OCI-M2 (cell line): Measurements from ENCODE around the gene SLC38A7.
"Not testable (repeated sequence)": the region's sequence is repeated elsewhere in the genome, so short reads cannot be mapped to it uniquely, and the experiment has no call there.

ENCODE experiments used
- DNase-seq: peaks from one replicate; lab custom pipeline; 2025; ENCODE audit not compliant: unreplicated experiment; lab: John Stamatoyannopoulos, UW

Gene SLC38A7, protein sequence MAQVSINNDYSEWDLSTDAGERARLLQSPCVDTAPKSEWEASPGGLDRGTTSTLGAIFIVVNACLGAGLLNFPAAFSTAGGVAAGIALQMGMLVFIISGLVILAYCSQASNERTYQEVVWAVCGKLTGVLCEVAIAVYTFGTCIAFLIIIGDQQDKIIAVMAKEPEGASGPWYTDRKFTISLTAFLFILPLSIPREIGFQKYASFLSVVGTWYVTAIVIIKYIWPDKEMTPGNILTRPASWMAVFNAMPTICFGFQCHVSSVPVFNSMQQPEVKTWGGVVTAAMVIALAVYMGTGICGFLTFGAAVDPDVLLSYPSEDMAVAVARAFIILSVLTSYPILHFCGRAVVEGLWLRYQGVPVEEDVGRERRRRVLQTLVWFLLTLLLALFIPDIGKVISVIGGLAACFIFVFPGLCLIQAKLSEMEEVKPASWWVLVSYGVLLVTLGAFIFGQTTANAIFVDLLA

GRCh38 chr16:58684354-58685083 lies at the start of gene SLC38A7:
SLC38A7 (minus strand) TSS chr16:58684770; CDS start chr16:58680126, 4,644 bp downstream.
- peak; percentile 32 for DNase-seq

DNA sequence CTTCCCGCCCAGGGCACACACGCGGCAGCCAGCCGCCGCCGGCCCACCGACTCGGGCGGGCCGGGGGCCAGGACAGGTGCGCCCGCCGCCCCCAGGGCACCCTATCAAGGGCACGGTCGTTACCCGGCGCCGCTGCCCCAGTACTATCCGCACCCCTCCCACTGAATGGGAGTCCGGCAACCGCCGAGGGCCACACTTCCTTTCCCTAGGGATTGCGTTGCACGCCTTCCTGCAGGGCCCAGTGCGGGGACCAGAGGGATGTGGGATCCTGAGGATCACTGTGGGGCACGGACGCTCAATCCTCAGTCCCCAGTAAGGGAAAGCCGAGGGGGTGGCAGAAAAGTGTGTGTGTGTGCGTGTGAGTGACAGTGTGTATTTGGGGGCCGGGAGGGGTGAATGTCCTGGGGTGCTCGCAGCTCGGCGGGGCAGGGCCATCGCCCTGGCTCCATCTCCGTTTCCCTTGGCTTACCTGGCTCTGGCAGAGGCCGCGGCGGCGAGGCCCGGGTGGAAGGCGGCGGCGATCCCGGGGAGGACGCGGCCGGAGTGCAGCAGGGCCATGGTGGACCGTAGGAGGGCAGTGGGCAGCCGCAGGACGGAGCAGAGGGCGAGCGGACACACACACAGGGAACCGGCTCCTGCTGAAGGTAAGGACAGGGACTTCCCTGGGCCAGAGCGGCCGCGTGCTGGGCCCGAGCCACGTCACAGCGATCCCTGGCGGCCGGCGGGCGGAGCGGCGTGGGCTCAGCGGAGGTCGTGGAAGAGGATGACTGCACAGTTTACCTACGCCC lies 49.3 kb upstream of the SLC38A7 start, which contains the start of gene GOT2:
Gene GOT2, minus strand, starts transcription at position 646 of the 788 bp plus-strand sequence. Its CDS starts 88 bp downstream, at position 558.
- peak; percentile 18 for DNase-seq

DNA sequence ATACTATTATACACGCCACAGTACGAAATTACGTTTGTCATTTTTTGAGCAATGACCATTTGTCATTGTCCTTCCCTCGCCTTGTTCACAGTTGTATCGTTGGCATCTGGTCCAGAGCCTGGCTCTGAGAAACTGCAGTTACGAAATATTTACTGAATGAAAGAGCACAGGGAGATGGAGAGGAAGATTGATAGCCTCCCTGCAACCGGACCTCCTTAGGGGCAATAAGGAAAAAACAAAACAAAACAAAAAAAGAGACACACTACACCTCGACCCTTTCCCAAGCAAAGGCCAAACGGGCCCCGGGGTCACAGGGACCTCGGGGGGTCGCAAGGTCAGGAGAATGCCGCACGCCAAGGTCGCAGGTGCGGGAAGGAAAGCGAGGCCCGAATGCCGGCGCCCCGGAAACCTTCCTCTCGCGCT lies 48.7 kb upstream of the SLC38A7 start:
- no peak for DNase-seq

- DNase-seq: no peak
Measured at GRCh38 chr16:58732545-58733247, 48.1 kb upstream of the SLC38A7 start.

- DNase-seq: no peak
Measured at GRCh38 chr16:58730724-58731370, 46.3 kb upstream of the SLC38A7 start.

- no peak for DNase-seq
Measured at GRCh38 chr16:58727796-58728568, 43.4 kb upstream of the SLC38A7 start.

DNA sequence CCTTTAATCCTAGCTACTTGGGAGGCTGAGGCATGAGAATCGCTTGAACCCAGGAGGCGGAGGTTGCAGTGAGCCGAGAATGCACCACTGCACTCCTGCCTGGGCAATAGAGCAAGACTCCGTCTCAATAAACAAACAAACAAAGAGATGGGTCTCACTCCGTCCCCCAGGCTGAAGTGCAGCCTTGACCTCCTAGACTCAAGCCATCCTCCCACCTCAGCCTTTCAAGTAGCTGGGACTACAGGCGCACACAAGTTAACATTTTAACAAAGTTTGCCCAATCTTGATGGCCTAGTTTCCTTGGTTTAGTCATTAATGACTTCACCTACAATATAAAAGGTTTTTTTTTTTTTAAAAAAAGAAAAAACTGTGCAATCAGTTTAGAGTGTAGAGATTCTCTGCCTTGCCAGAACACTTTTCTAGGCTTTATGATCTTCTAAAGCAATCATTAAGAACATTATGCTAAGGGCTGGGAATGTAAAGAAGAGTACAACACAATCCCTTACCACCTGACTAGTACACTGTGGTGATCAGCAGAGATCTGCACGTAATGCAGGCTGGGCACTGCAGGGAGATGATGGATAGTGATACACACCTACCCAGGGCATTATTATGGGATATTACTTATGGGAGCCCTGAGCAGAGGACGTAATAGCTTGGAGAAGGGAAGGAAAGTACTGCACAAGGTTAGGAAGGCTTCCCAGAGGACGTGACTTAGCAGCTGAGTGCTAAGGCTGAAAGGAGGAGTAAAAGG lies 42.6 kb upstream of the SLC38A7 start:
- DNase-seq: no peak

GRCh38 chr16:58723109-58723508 lies 38.5 kb upstream of the SLC38A7 start:
- no peak for DNase-seq

DNA sequence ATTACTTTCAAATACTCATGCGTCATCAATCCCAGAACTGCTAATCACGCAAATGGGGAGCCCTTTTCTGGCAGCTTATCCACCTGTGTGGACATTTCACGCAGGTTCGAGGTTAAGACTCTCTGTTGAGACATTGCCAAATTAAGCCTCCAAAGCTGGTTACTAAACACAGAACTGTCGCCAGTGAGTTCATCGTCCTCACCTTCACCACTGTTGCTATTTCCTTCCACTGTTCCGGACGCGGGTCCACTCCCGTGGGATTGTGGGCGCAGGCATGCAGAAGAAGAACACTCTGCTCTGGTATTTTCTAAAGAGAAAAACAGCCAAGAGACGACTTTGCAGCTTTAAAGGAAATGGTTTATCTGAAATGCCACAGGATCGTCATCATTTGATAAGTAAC lies 33.4 kb upstream of the SLC38A7 start:
- DNase-seq: no peak

DNA sequence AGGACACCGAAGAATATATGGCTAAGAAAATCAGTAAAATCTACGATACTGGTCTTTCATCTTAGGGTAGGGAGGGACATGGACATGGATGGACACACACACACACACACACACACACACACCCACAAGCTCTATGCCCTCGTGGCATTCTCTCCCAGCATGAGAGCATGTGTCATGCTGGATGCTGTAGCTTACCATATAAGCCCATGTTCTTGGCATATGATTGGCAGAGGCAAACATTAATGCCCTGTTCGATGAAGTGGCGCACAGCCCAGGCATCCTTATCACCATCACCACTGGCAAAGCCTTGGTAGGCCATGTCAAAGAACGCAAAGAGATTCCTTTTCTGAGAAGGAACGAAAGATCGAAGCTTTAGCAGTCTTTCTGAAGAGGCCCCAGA lies 31.9 kb upstream of the SLC38A7 start:
- no peak for DNase-seq

DNA sequence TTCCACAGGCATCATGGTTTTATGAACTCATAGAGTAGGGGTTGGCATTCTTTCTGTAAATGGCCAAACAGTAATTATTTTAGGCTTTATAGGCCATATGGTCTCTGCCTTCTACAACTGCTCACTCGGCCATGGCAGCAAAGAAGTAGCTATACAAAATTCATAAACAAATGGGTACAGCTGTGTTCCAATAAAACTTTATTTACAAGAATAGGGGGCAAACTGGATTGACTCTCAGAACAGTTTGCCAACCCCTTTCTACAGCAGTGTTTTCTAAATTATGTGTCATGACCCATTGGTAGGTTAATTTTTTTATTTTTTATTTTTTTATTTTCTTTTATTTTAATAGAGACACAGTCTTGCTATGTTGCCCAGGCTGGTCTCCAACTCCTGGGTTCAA lies 29.2 kb upstream of the SLC38A7 start:
- no peak for DNase-seq

DNA sequence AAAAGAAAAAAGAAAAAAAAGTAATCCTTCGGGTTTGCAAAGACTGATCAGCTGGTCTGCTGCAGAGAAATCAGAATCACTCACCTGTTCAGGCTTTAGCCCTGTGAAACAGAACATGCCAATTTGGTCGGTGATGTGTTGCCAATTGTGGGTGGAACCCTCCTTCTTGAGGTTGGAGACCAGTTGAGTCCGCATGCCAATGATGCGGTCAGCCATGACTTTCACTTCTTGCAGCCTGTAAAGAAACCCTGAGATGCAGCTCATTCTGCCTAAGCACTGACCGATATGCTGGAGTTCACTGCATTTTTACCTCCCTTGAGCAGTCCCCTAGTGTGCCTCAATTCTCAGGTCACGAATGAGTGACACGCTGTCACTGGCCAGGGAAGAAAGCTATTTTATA lies 24.8 kb upstream of the SLC38A7 start:
- DNase-seq: no peak

- DNase-seq: no peak
Measured at GRCh38 chr16:58699151-58699550, 14.6 kb upstream of the SLC38A7 start.

DNA sequence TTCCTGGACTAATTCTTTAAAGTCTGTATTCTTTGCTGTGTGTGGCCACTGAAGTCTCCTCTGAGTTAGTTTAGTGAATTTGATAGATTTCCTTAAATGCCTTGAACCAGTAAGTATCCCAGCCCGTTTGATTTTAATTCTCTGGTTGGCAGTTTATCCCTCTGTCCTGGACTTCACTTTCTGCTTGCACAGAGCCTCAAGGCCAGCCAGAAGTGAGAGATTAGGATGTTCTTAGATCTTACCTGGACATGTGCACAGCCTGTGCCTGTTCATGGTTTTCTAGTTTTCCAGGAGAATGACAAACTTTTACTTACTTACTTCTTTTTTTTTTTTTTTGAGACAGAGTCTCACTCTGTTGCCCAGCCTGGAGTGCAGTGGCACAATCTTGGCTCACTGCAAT lies 10.8 kb upstream of the SLC38A7 start:
- DNase-seq: no peak

DNA sequence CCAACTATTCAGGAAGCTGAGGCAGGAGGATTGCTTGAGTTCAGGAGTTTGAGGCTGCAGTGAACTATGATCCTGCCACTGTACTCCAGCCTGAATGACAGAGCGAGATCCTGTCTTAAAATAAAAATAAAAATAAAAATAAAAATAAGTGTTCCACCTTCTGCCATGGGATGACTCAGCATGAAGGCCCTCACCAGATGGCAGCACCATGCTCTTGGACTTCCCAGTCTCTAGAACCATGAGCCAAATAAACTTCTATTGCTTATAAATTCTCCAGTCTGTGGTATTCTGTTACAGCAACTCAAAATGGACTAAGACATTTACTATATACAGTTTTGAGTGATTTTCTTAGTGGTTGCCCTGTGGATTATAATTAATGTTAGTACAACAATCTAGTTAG lies 7.9 kb upstream of the SLC38A7 start:
- DNase-seq: no peak

DNA sequence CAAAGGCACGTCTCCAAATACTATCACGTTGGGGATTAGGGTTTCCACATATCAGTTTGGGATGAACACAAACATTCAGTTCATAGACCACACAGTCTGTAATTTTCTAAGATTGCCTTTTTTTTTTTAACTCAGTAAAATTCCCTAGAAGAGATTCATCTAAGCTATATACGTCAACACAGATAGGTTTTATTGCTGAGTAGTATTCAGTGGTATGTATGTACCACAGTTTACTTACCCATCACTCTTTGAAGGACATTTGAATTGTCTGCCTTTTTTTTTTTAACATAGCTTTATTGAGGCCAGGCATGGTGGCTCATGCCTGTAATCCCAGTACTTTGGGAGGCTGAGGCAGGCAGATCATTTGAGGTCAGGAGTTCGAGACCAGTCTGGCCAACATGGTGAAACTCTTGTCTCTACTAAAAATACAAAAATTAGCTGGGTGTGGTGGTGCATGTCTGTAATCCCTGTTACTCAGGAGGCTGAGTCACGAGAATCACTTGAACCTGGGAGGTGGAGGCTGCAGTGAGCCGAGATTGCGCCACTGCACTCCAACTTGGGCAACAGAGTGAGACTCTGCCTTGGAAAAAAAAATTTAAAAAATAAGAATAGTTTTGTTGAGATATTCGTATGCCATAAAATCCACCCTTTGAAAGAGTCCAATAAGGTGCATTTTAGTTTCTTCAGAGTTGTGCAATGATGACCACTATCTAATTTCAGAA lies 2.6 kb upstream of the SLC38A7 start:
- DNase-seq: not testable (repeated sequence)

GRCh38 chr16:58685084-58685449 lies 497 bp upstream of the SLC38A7 start:
- DNase-seq: no peak

DNA sequence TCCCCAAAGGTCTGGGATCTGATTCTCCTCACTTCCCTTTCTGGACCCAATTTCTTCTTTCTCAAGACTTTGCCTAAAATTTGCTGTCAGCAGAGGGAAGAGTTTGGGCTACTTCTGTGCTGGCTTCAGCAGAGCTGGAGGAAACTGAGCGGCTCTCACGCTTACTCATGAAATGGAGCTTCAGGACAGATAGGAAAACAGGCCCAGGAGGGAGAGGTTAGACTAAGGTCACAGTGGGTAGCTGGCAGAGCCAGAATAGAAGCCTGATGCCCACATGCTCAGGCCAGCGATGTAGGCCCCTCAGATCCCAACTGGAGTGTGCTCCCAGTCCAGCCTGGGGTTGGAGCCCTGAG lies 593 bp downstream of the SLC38A7 start:
- no peak for DNase-seq
